Measurements from ENCODE around the gene TMX2. TPM values are rescaled to one million over a fixed set of nuclear protein-coding genes. Genes with fewer than 3 reads are reported as not detected.

Gene TMX2
- total and polyA plus RNA-seq, 9 of the 15 experiments (the other 6 are each of a cell fraction or from before 2014, with no cell fraction given) = 176 to 433 (median 227) TPM

DNA sequence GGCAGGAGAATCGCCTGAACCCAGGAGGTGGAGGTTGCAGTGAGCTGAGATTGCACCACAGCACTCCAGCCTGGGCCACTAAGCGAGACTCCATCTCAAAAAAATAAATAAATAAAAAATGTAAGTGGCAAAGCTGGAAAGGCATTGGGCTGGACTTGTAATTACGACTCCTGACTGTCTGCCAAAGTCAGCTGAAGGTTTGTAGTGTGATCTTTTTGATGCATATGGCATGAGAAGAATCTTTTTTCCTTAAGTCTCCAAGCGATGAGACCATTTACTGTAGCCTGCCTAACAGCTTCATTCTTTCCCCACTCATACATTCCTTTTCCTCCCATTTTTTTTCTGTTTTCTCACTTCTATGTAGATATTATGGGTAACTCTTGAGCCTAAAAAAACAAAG is 74.0 kb downstream of the TMX2 start:
- H4K20me1 ChIP-seq (replicated peaks; ENCODE audit: control insufficient read depth, insufficient read depth, low read length) = peaks cover 7% of the 10 kb centered on the region; the same call in 1 of the 2 replicates
- peaks cover 80% of the 10 kb centered on the region for H3K79me2 ChIP-seq (ENCODE audit: control insufficient read depth, insufficient read depth, low read length)

More for the DNA sequence above, 74.0 kb downstream of the TMX2 start:
- 91% methylated on average over 4 of the region's 4 CpGs for WGBS (ENCODE audit: insufficient coverage, low coverage, missing lambda C conversion rate)
- Histone ChIP-seq H3K9me3 (replicated peaks; ENCODE audit: control insufficient read depth, insufficient read depth, low read depth, low read length) (no peaks in the 10 kb centered on the region), H3K27ac (ENCODE audit: extremely low read depth, low read depth, low read length) (no peak overlapping the region), H3K4me3 (no peak overlapping the region), H3K36me3 (ENCODE audit: control insufficient read depth, insufficient read depth, low read length) (peaks cover 11% of the 10 kb centered on the region), H3K9ac (ENCODE audit: insufficient read depth in 1 of 2, low read depth in 2 of 2, low read length in 2 of 2) (no peak overlapping the region), H3K9me1 (ENCODE audit: control insufficient read depth, insufficient read depth, low read length) (no peaks in the 10 kb centered on the region), H3K4me1 (replicated peaks in 1 of 2; ENCODE audit: control insufficient read depth in 2 of 2, insufficient read depth in 2 of 2, low read length in 2 of 2) (peaks cover 6 to 15% of the 10 kb centered on the region in 2 experiments), H2AFZ (ENCODE audit: low read depth, low read length) (no peak overlapping the region), H3K27me3 (ENCODE audit: control insufficient read depth in 2 of 2, insufficient read depth in 2 of 2, low read length in 2 of 2) (no peaks in the 10 kb centered on the region), H3K4me2 (ENCODE audit: insufficient read depth, low read length) (no peak overlapping the region)
- POLR2A ChIA-PET = no interaction called here
- CTCF ChIA-PET (ENCODE audit: low intra/inter-chr PET ratio) = no interaction called here
- intact Hi-C loops (cut with micrococcal nuclease) = no loop called here
- ATAC-seq (no peak), FAIRE-seq (no peak), DNase-seq (ENCODE audit: extremely low read depth in 1 of 4, low spot score in 3 of 4) (no peak)
- in situ Hi-C loops (cut with MboI) = no loop called here
- TF ChIP-seq ZC3H11A (IDR thresholded peaks at IDR 0.05; ENCODE audit: low read depth, low read length) (no peak), ZNF280B (CRISPR knock-in tag; IDR thresholded peaks at IDR 0.05) (no peak), ZSCAN29 (IDR thresholded peaks at IDR 0.05) (no peak), KAT2B (IDR thresholded peaks at IDR 0.05; ENCODE audit: low read depth, low read length) (no peak), ESRRB (CRISPR knock-in tag; IDR thresholded peaks at IDR 0.05; ENCODE audit: borderline replicate concordance) (no peak), HDAC1 (IDR thresholded peaks at IDR 0.05) (no peak), HEY1 (CRISPR knock-in tag; IDR thresholded peaks at IDR 0.05; ENCODE audit: borderline replicate concordance) (no peak), ZBED1 (IDR thresholded peaks at IDR 0.05) (no peak)
- BruUV-seq (replicated peaks) = no TSS peak
